Esophagus (tissue), 2 donors: Measurements from ENCODE around the gene TAOK3. TPM values are rescaled to one million over a fixed set of nuclear protein-coding genes. Genes with fewer than 3 reads are reported as not detected.

Experiments
- H3K27ac ChIP-seq, 2 donors: one replicate each; pipeline ENCODE4 v1.5.1; 2013; ENCODE audit warnings: low read depth in 2 of 2, mild to moderate bottlenecking in 2 of 2, inconsistent platforms in 1 of 2, low read length in 1 of 2, moderate library complexity in 1 of 2
- H3K27me3 ChIP-seq, 2 donors: one replicate each; pipeline ENCODE4 v1.6.1; 2013; ENCODE audit warnings: low read length in 2 of 2, control low read depth in 1 of 2, mild to moderate bottlenecking in 1 of 2; ENCODE audit not compliant: insufficient read depth in 2 of 2, control insufficient read depth in 1 of 2
- H3K36me3 ChIP-seq, 2 donors: one replicate each; pipeline ENCODE4 v1.6.1; 2013; ENCODE audit warnings: low read length in 1 of 2; ENCODE audit not compliant: control insufficient read depth in 2 of 2, insufficient read depth in 2 of 2
- H3K4me1 ChIP-seq, 2 donors: one replicate each; pipeline ENCODE4 v1.6.1; 2013; ENCODE audit warnings: low read length in 1 of 2; ENCODE audit not compliant: control insufficient read depth in 2 of 2, insufficient read depth in 2 of 2
- H3K4me3 ChIP-seq, 2 donors: one replicate each; pipeline ENCODE4 v1.5.1; 2013; ENCODE audit warnings: low read length in 2 of 2, mild to moderate bottlenecking in 2 of 2, low read depth in 1 of 2, moderate library complexity in 1 of 2
- H3K9me3 ChIP-seq, 2 donors: one replicate each; pipeline ENCODE4 v1.6.1; 2013; ENCODE audit warnings: mild to moderate bottlenecking in 2 of 2, low read depth in 1 of 2, low read length in 1 of 2, moderate library complexity in 1 of 2; ENCODE audit not compliant: control insufficient read depth in 2 of 2, insufficient read depth in 1 of 2
- WGBS, 2 donors: extraction: QIAGEN DNeasy Blood & Tissue Kit; methylation state at CpG; one replicate each; pipeline ENCODE4 v1.1.7; 2013; 5-methylcytosine and 5-hydroxymethylcytosine counted together
- polyA plus RNA-seq, 2 donors: library from polyadenylated mRNA; stranded (reverse); fragments of 200-250 nt; gene quantifications; one replicate each; pipeline ENCODE4 v1.2.3, GENCODE V29; 2013
- donor health status: healthy with polysubstance abuse.
- donor health status: Bipolar disorder and iron deficiency.

TAOK3 gene
- polyA plus RNA-seq, 2 donors, result 11.3 to 12.2 TPM

DNA sequence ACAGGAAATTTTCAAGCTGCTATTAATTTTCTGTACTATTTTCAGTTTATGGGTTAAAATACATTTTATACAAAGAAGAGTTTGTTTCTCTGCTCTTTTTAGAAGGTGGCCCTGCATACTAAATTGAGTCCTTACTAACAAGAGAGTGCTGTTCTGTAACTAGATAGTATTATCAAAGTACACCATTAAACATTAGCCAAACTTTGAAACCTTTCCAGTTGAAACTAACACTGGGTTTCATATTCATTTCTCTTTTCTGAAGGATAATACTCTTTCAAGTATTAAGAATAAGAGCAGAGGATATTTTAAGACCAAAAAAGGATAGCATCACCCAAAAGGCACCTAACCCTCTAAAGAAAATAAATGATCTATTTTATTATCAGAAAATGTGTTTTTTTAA is 189.6 kb downstream of the TAOK3 start:
- peaks cover 0 to 6% of the 10 kb centered on the region in 2 donors for H3K36me3 ChIP-seq
- no peak overlapping the region for H3K4me3 ChIP-seq
- H3K9me3 ChIP-seq, result no peaks in the 10 kb centered on the region
- H3K27me3 ChIP-seq, result no peaks in the 10 kb centered on the region
- no peak overlapping the region for H3K27ac ChIP-seq
- H3K4me1 ChIP-seq, result no peaks in the 10 kb centered on the region

DNA sequence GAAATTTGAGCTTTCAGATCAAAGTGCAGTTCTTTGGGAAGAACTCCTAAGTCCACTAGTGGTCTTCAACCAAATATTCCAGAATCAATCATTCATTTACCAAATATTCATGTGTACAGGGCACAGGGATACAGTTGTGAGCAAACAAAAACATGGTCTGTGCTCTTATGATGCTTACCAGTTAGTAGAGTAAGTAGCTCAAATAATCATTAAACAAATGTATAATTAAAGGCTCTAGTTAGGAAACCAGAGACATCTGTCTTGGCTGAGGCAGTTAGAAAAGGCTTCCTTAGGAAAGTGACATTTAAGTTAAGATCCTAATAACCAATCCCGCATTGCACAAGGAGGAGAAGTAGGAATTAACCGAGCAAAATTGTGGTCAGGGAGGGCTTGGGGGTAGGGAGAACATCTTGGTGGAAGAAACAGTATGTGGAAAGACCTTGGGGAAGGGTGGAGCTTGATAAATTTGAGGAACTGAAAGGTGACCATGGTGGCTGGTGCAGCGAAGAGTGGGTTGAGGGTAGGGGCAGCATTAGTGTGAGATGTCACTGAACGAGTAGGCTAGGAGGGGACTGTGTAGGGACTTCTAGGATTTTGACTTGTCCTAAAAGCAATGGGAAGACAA is 196.8 kb downstream of the TAOK3 start:
- H3K27me3 ChIP-seq, result no peaks in the 10 kb centered on the region
- WGBS, 2 donors, result 90 to 92% methylated on average over 4 of the region's 4 CpGs
- no peaks in the 10 kb centered on the region for H3K4me1 ChIP-seq

DNA sequence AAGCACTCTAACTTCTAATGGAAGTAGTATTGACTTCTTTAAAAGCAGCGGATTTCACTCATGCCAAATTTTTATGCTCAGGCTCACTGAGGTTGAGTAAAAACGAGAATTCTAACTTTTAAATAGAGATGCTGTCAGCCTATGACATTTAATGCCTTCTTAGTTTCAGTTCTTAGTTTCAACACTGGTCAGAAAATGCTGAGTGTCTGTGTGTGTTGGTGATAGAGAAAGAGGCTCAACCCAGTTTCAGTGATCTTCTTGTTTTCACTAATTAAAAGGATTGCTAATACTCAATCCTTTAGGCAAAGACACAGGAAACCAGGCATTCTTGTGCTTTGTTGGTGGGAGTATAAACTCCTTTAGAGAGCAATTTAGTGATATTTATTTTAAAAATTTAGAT is 205.8 kb downstream of the TAOK3 start:
- H3K9me3 ChIP-seq, result no peaks in the 10 kb centered on the region

More for the DNA sequence above, 196.8 kb downstream of the TAOK3 start:
- Histone ChIP-seq H3K4me3 (no peak overlapping the region), H3K27ac (no peak overlapping the region), H3K36me3 (peaks cover 9 to 10% of the 10 kb centered on the region in 2 donors), H3K9me3 (no peaks in the 10 kb centered on the region)

DNA sequence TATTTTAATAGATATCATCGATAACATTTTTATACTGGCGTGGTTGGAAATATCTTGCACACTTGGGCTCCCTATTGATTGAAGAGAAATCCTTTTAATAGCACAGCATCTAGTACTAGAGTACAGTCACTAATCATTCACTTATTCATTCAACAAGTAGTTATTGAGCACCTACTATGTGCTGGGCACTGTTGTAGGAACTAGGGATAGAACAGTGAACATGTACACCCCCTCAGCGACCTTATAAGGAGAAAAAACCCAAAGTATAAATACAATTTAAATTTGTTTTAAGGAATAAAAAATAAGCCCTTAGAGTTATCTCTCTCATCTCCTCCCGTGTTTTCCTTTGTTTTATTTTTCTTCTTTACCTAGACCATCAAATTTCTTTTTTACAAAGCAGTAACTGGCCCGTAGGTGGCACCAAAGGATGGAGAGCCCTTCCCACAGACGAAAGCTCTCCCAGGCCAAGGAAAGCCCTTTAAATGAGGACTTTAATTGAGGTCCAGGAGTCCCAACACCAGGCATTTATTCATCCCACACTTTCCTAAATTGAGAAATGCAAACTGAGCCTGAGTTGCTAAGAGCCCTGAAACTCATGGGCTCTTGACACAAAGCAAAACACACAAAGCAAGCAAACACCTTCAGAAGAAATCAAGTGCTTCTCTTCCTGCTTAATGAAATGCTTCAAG is 207.8 kb downstream of the TAOK3 start:
- Histone ChIP-seq H3K4me3 (no peak overlapping the region), H3K4me1 (no peaks in the 10 kb centered on the region), H3K36me3 (peaks cover 9 to 14% of the 10 kb centered on the region in 2 donors), H3K27me3 (no peaks in the 10 kb centered on the region), H3K27ac (no peak overlapping the region), H3K9me3 (no peaks in the 10 kb centered on the region)
- 49 to 57% methylated on average over 6 of the region's 6 CpGs for WGBS, 2 donors

More for the DNA sequence above, 205.8 kb downstream of the TAOK3 start:
- no peak overlapping the region for H3K27ac ChIP-seq
- peaks cover 2 to 3% of the 10 kb centered on the region in 2 donors for H3K36me3 ChIP-seq
- H3K27me3 ChIP-seq, result no peaks in the 10 kb centered on the region
- H3K4me3 ChIP-seq, result no peak overlapping the region
- WGBS, 2 donors, result 75 to 80% methylated on average over 2 of the region's 2 CpGs
- no peaks in the 10 kb centered on the region for H3K4me1 ChIP-seq

DNA sequence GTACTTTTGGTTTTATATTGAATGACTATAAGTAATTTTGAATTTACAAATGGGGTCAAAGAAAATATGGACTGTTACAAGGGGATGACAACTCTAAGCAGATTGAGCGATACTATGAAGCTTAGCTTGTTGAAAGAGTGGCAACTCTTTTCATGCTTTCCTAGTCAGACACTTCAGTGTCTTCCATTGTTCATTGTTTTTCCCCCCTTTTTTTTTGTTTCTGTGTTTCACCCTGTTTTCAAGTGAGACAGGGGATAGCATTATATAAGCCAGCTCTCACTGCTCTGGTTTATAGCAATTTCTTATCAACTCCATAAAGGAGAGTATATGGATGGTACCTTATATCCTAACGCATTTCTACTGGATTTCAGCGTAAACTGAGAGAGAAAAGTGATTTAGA is 212.2 kb downstream of the TAOK3 start:
- WGBS, 2 donors, result 99% methylated on average over 3 of the region's 3 CpGs

DNA sequence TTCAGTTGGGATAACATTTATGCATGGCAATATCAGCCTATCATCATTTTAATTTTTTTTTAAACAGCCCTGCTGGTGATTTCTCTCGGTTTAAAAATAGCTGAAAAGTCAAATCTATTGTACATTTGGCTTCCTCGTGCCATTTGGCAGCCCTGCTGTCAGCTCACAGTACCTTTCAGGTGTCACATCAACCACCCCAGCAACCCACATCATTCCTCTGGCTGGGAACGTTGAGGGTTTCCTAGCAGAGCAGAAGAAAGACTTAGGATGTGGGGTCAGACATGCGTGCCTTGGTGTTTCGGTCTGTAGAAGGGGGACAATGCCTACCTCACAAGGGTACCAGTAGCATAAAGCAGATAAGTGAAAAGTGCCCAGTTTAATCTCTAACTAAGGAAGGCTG is 221.0 kb downstream of the TAOK3 start:
- no peaks in the 10 kb centered on the region for H3K4me1 ChIP-seq
- H3K4me3 ChIP-seq, result no peak overlapping the region
- WGBS, 2 donors, result 77 to 83% methylated on average over 5 of the region's 5 CpGs
- no peak overlapping the region for H3K27ac ChIP-seq
- no peaks in the 10 kb centered on the region for H3K9me3 ChIP-seq
- peaks cover 6 to 12% of the 10 kb centered on the region in 2 donors for H3K36me3 ChIP-seq
- no peaks in the 10 kb centered on the region for H3K27me3 ChIP-seq

More for the DNA sequence above, 212.2 kb downstream of the TAOK3 start:
- H3K4me1 ChIP-seq, result no peaks in the 10 kb centered on the region
- H3K9me3 ChIP-seq, result no peaks in the 10 kb centered on the region
- peaks cover 20 to 21% of the 10 kb centered on the region in 2 donors for H3K36me3 ChIP-seq
- no peak overlapping the region for H3K4me3 ChIP-seq
- H3K27ac ChIP-seq, result no peak overlapping the region
- no peaks in the 10 kb centered on the region for H3K27me3 ChIP-seq

DNA sequence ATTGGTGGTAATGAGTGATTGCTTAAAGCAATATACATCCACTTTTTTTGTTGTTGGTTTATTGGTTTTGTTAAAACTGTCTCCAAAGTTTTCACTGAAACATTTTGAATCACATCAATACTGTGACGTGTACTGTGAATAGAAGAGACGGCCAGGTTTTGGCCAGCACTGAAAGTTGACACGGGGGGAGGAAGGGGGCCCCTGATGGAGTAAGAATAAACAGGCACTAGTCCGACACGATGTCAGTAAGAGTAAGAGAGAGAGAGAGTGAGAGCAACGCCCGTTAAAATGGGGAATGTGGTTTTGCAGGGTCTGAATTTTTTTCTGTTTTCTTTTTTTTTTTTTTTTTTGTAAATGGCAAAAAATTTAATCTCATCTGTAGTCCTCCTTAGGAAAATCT is 222.1 kb downstream of the TAOK3 start:
- H3K4me1 ChIP-seq, result no peaks in the 10 kb centered on the region
- 44 to 62% methylated on average over 7 of the region's 7 CpGs for WGBS, 2 donors
- no peak overlapping the region for H3K27ac ChIP-seq
- no peaks in the 10 kb centered on the region for H3K27me3 ChIP-seq
- peaks cover 10 to 14% of the 10 kb centered on the region in 2 donors for H3K36me3 ChIP-seq
- H3K4me3 ChIP-seq, result no peak overlapping the region
- no peaks in the 10 kb centered on the region for H3K9me3 ChIP-seq

DNA sequence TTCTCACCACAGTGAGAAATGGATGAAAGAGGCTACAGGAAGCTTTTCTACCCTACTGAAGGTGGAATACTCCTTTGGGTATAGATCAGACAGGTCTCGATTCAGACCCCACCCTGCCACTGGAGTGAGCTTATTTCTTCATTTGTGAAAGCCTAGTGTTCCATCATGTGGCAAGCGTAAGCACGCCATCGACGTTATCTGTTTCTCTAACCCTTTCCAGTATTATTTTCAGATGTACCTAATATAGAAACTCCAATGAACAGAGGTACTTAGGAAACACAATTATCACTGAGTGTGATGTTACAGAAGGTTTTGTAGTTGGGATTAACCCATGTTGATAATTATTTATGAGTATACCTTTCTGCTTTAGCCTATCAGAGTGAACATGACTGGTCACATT is 224.4 kb downstream of the TAOK3 start:
- H3K4me1 ChIP-seq, result no peaks in the 10 kb centered on the region
- no peak overlapping the region for H3K27ac ChIP-seq
- H3K36me3 ChIP-seq, result peaks cover 17 to 22% of the 10 kb centered on the region in 2 donors
- H3K9me3 ChIP-seq, result no peaks in the 10 kb centered on the region
- no peak overlapping the region for H3K4me3 ChIP-seq
- H3K27me3 ChIP-seq, result no peaks in the 10 kb centered on the region
- 93 to 95% methylated on average over 5 of the region's 5 CpGs for WGBS, 2 donors

DNA sequence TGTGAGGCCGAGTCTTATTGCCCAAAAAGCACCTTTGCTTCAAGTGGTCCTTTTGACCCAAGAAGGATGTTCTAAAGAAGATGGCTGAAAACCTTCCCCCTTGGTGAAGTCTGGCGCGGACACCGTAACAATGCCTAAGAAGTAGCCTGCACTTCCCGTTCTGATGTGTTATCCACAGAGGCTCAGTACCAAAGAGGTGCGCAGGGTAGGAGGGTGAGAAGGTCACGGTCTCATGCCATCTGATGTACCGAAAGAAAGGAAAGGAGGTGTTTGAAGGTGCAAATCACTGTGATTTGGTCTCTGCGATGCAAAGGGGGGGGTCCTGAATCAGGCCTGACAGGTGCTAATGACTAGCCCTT is 226.9 kb downstream of the TAOK3 start:
- WGBS, 2 donors, result 83 to 88% methylated on average over 9 of the region's 9 CpGs
- Histone ChIP-seq H3K27ac (no peak overlapping the region), H3K27me3 (no peaks in the 10 kb centered on the region), H3K36me3 (peaks cover 14 to 15% of the 10 kb centered on the region in 2 donors), H3K4me3 (no peak overlapping the region), H3K4me1 (no peaks in the 10 kb centered on the region), H3K9me3 (no peaks in the 10 kb centered on the region)
